HG02938 (cell line): ENCODE results near the gene ACP4.

Experiments used
- ATAC-seq: cut with Tn5 transposase; IDR thresholded peaks from one replicate; pipeline ENCODE4 v1.9.1; 2021; ENCODE audit warnings: mild to moderate bottlenecking, moderate library complexity; ENCODE audit not compliant: unreplicated experiment

The ACP4 gene

GRCh38 chr19:50820549-50821247 lies 30.5 kb downstream of the ACP4 start:
- no peak for ATAC-seq

- ATAC-seq = no peak
Observed at GRCh38 chr19:50821248-50821612, 31.0 kb downstream of the ACP4 start.

- no peak for ATAC-seq
Observed at GRCh38 chr19:50821622-50822021, 31.4 kb downstream of the ACP4 start.

- no peak for ATAC-seq
Observed at GRCh38 chr19:50822661-50823208, 32.5 kb downstream of the ACP4 start.

GRCh38 chr19:50823389-50824042 lies 33.3 kb downstream of the ACP4 start, which contains the start of gene KLK1:
KLK1 (minus strand) TSS chr19:50823787; CDS start chr19:50823748, 39 bp downstream.
- ATAC-seq = no peak

- ATAC-seq = no peak
Observed at GRCh38 chr19:50826492-50827240, 36.5 kb downstream of the ACP4 start.

- no peak for ATAC-seq
Observed at GRCh38 chr19:50827476-50827875, 37.3 kb downstream of the ACP4 start.

GRCh38 chr19:50829801-50830200 lies 39.6 kb downstream of the ACP4 start:
- ATAC-seq = no peak

- no peak for ATAC-seq
Observed at GRCh38 chr19:50830266-50831025, 40.2 kb downstream of the ACP4 start.

- no peak for ATAC-seq
Observed at GRCh38 chr19:50831026-50831396, 40.8 kb downstream of the ACP4 start.

- ATAC-seq = no peak
Observed at GRCh38 chr19:50832666-50833065, 42.5 kb downstream of the ACP4 start.

GRCh38 chr19:50833117-50833801 lies 43.0 kb downstream of the ACP4 start, which contains the start of gene KLK15:
KLK15 (minus strand) TSS chr19:50833574; CDS start chr19:50831492, 2,082 bp downstream.
- no peak for ATAC-seq

GRCh38 chr19:50833802-50834167 lies 43.6 kb downstream of the ACP4 start:
- no peak for ATAC-seq

- ATAC-seq = no peak
Observed at GRCh38 chr19:50835103-50835784, 45.0 kb downstream of the ACP4 start.

GRCh38 chr19:50835785-50836542 lies 45.7 kb downstream of the ACP4 start:
- ATAC-seq = no peak

GRCh38 chr19:50836543-50837195 lies 46.5 kb downstream of the ACP4 start:
- ATAC-seq = no peak

GRCh38 chr19:50837300-50837699 lies 47.1 kb downstream of the ACP4 start:
- ATAC-seq = no peak

GRCh38 chr19:50838239-50838638 lies 48.0 kb downstream of the ACP4 start:
- no peak for ATAC-seq
